ENCODE data around the gene USP33.

GRCh38 chr1:77659879-77660593 is 99.6 kb downstream of the USP33 start:
- TF ChIP-seq POLR2A (IDR thresholded peaks at IDR 0.05) = no peak
- TF ChIP-seq, protein P1, sequence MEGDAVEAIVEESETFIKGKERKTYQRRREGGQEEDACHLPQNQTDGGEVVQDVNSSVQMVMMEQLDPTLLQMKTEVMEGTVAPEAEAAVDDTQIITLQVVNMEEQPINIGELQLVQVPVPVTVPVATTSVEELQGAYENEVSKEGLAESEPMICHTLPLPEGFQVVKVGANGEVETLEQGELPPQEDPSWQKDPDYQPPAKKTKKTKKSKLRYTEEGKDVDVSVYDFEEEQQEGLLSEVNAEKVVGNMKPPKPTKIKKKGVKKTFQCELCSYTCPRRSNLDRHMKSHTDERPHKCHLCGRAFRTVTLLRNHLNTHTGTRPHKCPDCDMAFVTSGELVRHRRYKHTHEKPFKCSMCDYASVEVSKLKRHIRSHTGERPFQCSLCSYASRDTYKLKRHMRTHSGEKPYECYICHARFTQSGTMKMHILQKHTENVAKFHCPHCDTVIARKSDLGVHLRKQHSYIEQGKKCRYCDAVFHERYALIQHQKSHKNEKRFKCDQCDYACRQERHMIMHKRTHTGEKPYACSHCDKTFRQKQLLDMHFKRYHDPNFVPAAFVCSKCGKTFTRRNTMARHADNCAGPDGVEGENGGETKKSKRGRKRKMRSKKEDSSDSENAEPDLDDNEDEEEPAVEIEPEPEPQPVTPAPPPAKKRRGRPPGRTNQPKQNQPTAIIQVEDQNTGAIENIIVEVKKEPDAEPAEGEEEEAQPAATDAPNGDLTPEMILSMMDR (IDR thresholded peaks at IDR 0.05) = no peak
- no peak for TF ChIP-seq EP300 (IDR thresholded peaks at IDR 0.05)
- no peak for TF ChIP-seq POLR2AphosphoS5 (IDR thresholded peaks at IDR 0.05)
